Mesenchymal stem cell (in vitro differentiated cells and primary cell): Measurements from ENCODE around the gene OSM.

Experiments
- DNase-seq: peaks from one replicate; pipeline ENCODE4 v3.0.0-alpha.2; 2013
- H2AFZ ChIP-seq: one replicate; pipeline ENCODE4 v1.6.1; 2013; ENCODE audit warnings: low read depth, mild to moderate bottlenecking, control low read depth, inconsistent platforms, low read length, moderate library complexity
- H2AK5ac ChIP-seq: 2 replicates; pipeline ENCODE4 v1.6.1; 2013; ENCODE audit warnings: low read length, moderate library complexity, mild to moderate bottlenecking, inconsistent platforms; ENCODE audit not compliant: severe bottlenecking
- H2BK120ac ChIP-seq: one replicate; pipeline ENCODE4 v1.6.1; 2013; ENCODE audit warnings: low read depth, mild to moderate bottlenecking, inconsistent platforms, low read length, moderate library complexity
- H2BK12ac ChIP-seq, 2 experiments: one replicate each; pipeline ENCODE4 v1.6.1; 2013; ENCODE audit warnings: inconsistent platforms in 2 of 2, low read length in 2 of 2, mild to moderate bottlenecking in 2 of 2, moderate library complexity in 2 of 2, control low read depth in 1 of 2
- H2BK15ac ChIP-seq: one replicate; pipeline ENCODE4 v1.6.1; 2013; ENCODE audit warnings: mild to moderate bottlenecking, low read depth, inconsistent platforms; ENCODE audit not compliant: poor library complexity, severe bottlenecking
- H2BK5ac ChIP-seq: 2 replicates; pipeline ENCODE4 v1.6.1; 2013; ENCODE audit warnings: low read depth, mild to moderate bottlenecking, low read length, control low read depth, inconsistent platforms; ENCODE audit not compliant: poor library complexity, severe bottlenecking
- H3K14ac ChIP-seq, 2 experiments: one replicate each; pipeline ENCODE4 v1.6.1; 2013; ENCODE audit warnings: inconsistent platforms in 2 of 2, low read length in 2 of 2, control low read depth in 1 of 2, mild to moderate bottlenecking in 1 of 2, moderate library complexity in 1 of 2
- H3K18ac ChIP-seq, 2 experiments: one replicate each; pipeline ENCODE4 v1.6.1; 2013; ENCODE audit warnings: inconsistent platforms in 2 of 2, low read length in 2 of 2, control low read depth in 1 of 2, low read depth in 1 of 2, mild to moderate bottlenecking in 1 of 2
- H3K23ac ChIP-seq, 2 experiments: one replicate each; pipeline ENCODE4 v1.6.1; 2013; ENCODE audit warnings: inconsistent platforms in 2 of 2, low read length in 2 of 2, mild to moderate bottlenecking in 2 of 2, moderate library complexity in 2 of 2, control low read depth in 1 of 2
- H3K27ac ChIP-seq: 2 replicates; pipeline ENCODE4 v1.5.1; 2013; ENCODE audit warnings: mild to moderate bottlenecking, moderate library complexity, low read length, control low read depth, inconsistent platforms; ENCODE audit not compliant: poor library complexity, severe bottlenecking
- H3K27me3 ChIP-seq, 2 experiments: 2 replicates each; pipeline versions ENCODE4 v1.6.1 to v1.7.0; 2013; ENCODE audit warnings: low read length in 2 of 2, mild to moderate bottlenecking in 2 of 2, moderate library complexity in 2 of 2, control low read depth in 1 of 2, inconsistent platforms in 1 of 2; ENCODE audit not compliant: control insufficient read depth in 1 of 2, insufficient read depth in 1 of 2
- H3K36me3 ChIP-seq, 2 experiments: 2 replicates each; pipeline versions ENCODE4 v1.6.1 to v1.7.0; 2013; ENCODE audit warnings: low read length in 2 of 2, control low read depth in 1 of 2, inconsistent platforms in 1 of 2, low read depth in 1 of 2, mild to moderate bottlenecking in 1 of 2; ENCODE audit not compliant: insufficient read depth in 2 of 2, control insufficient read depth in 1 of 2
- H3K4ac ChIP-seq, 2 experiments: one replicate each; pipeline ENCODE4 v1.6.1; 2013; ENCODE audit warnings: inconsistent platforms in 2 of 2, low read length in 2 of 2, mild to moderate bottlenecking in 2 of 2, moderate library complexity in 2 of 2, control low read depth in 1 of 2, low read depth in 1 of 2
- H3K4me1 ChIP-seq: 2 replicates; pipeline ENCODE4 v1.6.1; 2013; ENCODE audit warnings: low read depth, low read length, control low read depth; ENCODE audit not compliant: control insufficient read depth, insufficient read depth
- H3K4me2 ChIP-seq: 2 replicates; pipeline ENCODE4 v1.6.1; 2013; ENCODE audit warnings: low read length, mild to moderate bottlenecking, inconsistent platforms; ENCODE audit not compliant: poor library complexity, severe bottlenecking
- H3K4me3 ChIP-seq, 2 experiments: 2 replicates each; pipeline versions ENCODE4 v1.5.1 to v1.7.0; 2013; ENCODE audit warnings: low read length in 2 of 2, mild to moderate bottlenecking in 2 of 2, control low read depth in 1 of 2, low read depth in 1 of 2; ENCODE audit not compliant: insufficient read depth in 1 of 2
- H3K79me1 ChIP-seq: replicated peaks from 2 replicates; pipeline ENCODE4 v1.6.1; 2013; ENCODE audit warnings: mild to moderate bottlenecking, control low read depth, low read length, inconsistent platforms; ENCODE audit not compliant: poor library complexity, severe bottlenecking
- H3K9ac ChIP-seq: 2 replicates; pipeline ENCODE4 v1.7.0; 2013; ENCODE audit warnings: mild to moderate bottlenecking, low read length, moderate library complexity
- H3K9me3 ChIP-seq: 2 replicates; pipeline ENCODE4 v1.7.0; 2013; ENCODE audit warnings: mild to moderate bottlenecking, low read length; ENCODE audit not compliant: control insufficient read depth
- H4K8ac ChIP-seq: one replicate; pipeline ENCODE4 v1.6.1; 2013; ENCODE audit warnings: inconsistent platforms, mild to moderate bottlenecking, low read length, moderate library complexity
- H4K91ac ChIP-seq: one replicate; pipeline ENCODE4 v1.6.1; 2013; ENCODE audit warnings: mild to moderate bottlenecking, low read length, inconsistent platforms
- WGBS: methylation state at CpG from one replicate; pipeline ENCODE4 v1.1.7; 2013; ENCODE audit warnings: mixed read lengths; 5-methylcytosine and 5-hydroxymethylcytosine counted together

The OSM gene

GRCh38 chr22:30230787-30231461 lies 35.7 kb downstream of the OSM start:
- Histone ChIP-seq H3K4ac (no peak overlapping the region), H3K4me3 (no peak overlapping the region), H3K4me1 (peaks cover 36% of the 10 kb centered on the region), H3K27ac (no peak overlapping the region), H3K27me3 (peaks cover 0 to 6% of the 10 kb centered on the region in 2 experiments), H3K9me3 (no peaks in the 10 kb centered on the region), H3K23ac (no peak overlapping the region), H2BK120ac (no peak overlapping the region), H3K9ac (no peak overlapping the region), H3K79me1 (no peaks in the 10 kb centered on the region), H3K4me2 (no peak overlapping the region), H2BK12ac (peak overlapping the region in 1 of 2 experiments; percentile 74), H2AK5ac (peak overlapping the region; percentile 75), H2AFZ (no peak overlapping the region), H3K18ac (peak overlapping the region in 1 of 2 experiments; percentile 1), H2BK15ac (no peak overlapping the region), H2BK5ac (peak overlapping the region; percentile 57), H3K14ac (no peak overlapping the region), H4K8ac (no peak overlapping the region), H3K36me3 (no peaks in the 10 kb centered on the region), H4K91ac (no peak overlapping the region)
- no peak for DNase-seq
- 91% methylated on average over 9 of the region's 9 CpGs for WGBS

- Histone ChIP-seq H2AFZ (no peak overlapping the region), H3K79me1 (no peaks in the 10 kb centered on the region), H3K27ac (no peak overlapping the region), H3K23ac (no peak overlapping the region), H3K36me3 (no peaks in the 10 kb centered on the region), H3K4me2 (no peak overlapping the region), H2BK5ac (peak overlapping the region; percentile 57), H4K8ac (no peak overlapping the region), H3K4me3 (no peak overlapping the region), H3K4me1 (peaks cover 34% of the 10 kb centered on the region), H3K18ac (no peak overlapping the region), H4K91ac (no peak overlapping the region), H3K14ac (no peak overlapping the region), H2BK12ac (no peak overlapping the region), H2BK120ac (no peak overlapping the region), H3K9me3 (peaks cover under 1% of the 10 kb centered on the region), H2BK15ac (no peak overlapping the region), H3K4ac (no peak overlapping the region), H2AK5ac (peak overlapping the region; percentile 69), H3K27me3 (peaks cover 0 to 6% of the 10 kb centered on the region in 2 experiments), H3K9ac (no peak overlapping the region)
- DNase-seq = no peak
- 95% methylated on average over 3 of the region's 3 CpGs for WGBS
Measured at GRCh38 chr22:30230330-30230729, 36.3 kb downstream of the OSM start.

- Histone ChIP-seq H4K8ac (no peak overlapping the region), H2AFZ (no peak overlapping the region), H3K14ac (peak overlapping the region in 1 of 2 experiments; percentile 45), H4K91ac (no peak overlapping the region), H3K79me1 (no peaks in the 10 kb centered on the region), H3K36me3 (no peaks in the 10 kb centered on the region), H3K23ac (no peak overlapping the region), H2BK15ac (no peak overlapping the region), H2BK12ac (peak overlapping the region in 1 of 2 experiments; percentile 64), H3K27ac (peak overlapping the region; percentile 75), H3K4me3 (no peak overlapping the region), H3K27me3 (peaks cover 0 to 10% of the 10 kb centered on the region in 2 experiments), H2AK5ac (peak overlapping the region; percentile 40), H3K18ac (no peak overlapping the region), H3K4me2 (no peak overlapping the region), H2BK120ac (no peak overlapping the region), H3K9ac (no peak overlapping the region), H3K4me1 (peaks cover 35% of the 10 kb centered on the region), H3K4ac (no peak overlapping the region), H3K9me3 (peaks cover 3% of the 10 kb centered on the region), H2BK5ac (no peak overlapping the region)
- no peak for DNase-seq
- WGBS = 85% methylated on average over 21 of the region's 21 CpGs
Measured at GRCh38 chr22:30228509-30229359, 37.9 kb downstream of the OSM start.
